ENCODE results near the gene LANCL3.

- TF ChIP-seq CTCF (IDR thresholded peaks at IDR 0.05) (no peak), POLR2A (IDR thresholded peaks at IDR 0.05) (no peak)
Measured at GRCh38 chrX:37553476-37553875, 18.0 kb upstream of the LANCL3 start.

Data from heart left ventricle (tissue), 13 donors.